ENCODE data around the gene STRIP1. TPM values are rescaled to one million over a fixed set of nuclear protein-coding genes. Genes with fewer than 3 reads are reported as not detected.

STRIP1 gene
- total and polyA plus RNA-seq, 2 donors: 20.8 to 21.6 TPM

DNA sequence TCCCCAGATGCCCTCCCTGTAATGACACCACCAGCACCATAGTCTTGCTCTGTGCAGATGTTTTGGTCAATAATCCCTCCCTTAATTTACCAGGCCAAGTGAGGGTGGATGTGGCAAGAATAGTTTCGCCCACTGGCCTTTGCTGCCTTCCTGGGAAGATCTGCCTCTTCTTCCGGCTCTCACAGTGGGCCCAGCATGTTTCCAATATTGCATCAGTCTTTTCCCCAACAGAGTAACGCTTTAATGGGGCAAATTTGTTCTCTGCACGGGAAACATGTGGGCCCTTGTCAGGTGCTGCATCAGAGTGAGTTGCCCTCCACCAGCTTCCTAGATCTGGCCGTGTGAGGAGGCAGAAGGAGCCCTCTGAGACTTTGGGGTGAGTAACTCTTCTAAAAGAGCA, 48.1 kb downstream of the STRIP1 start:
- 84% methylated on average over 5 of the region's 5 CpGs for WGBS
- no peak for DNase-seq (ENCODE audit: low read depth in 6 of 9, low spot score in 9 of 9)
- H3K4me3 ChIP-seq (ENCODE audit: low read length in 2 of 2): no peak overlapping the region
- H3K27me3 ChIP-seq (ENCODE audit: control insufficient read depth in 2 of 2, insufficient read depth in 1 of 2, low read length in 1 of 2): peaks cover 47 to 90% of the 10 kb centered on the region in 2 donors
- no peaks in the 10 kb centered on the region for H3K9me3 ChIP-seq (ENCODE audit: control insufficient read depth in 2 of 2, insufficient read depth in 1 of 2, low read length in 1 of 2)
- H3K36me3 ChIP-seq (ENCODE audit: control insufficient read depth in 2 of 2, insufficient read depth in 2 of 2, low read length in 1 of 2): no peaks in the 10 kb centered on the region
- peaks cover 0 to 15% of the 10 kb centered on the region in 2 donors for H3K4me1 ChIP-seq (ENCODE audit: control insufficient read depth in 2 of 2, insufficient read depth in 2 of 2, low read length in 2 of 2)
- H3K27ac ChIP-seq (ENCODE audit: low read depth in 1 of 2, low read length in 1 of 2): no peak overlapping the region

DNA sequence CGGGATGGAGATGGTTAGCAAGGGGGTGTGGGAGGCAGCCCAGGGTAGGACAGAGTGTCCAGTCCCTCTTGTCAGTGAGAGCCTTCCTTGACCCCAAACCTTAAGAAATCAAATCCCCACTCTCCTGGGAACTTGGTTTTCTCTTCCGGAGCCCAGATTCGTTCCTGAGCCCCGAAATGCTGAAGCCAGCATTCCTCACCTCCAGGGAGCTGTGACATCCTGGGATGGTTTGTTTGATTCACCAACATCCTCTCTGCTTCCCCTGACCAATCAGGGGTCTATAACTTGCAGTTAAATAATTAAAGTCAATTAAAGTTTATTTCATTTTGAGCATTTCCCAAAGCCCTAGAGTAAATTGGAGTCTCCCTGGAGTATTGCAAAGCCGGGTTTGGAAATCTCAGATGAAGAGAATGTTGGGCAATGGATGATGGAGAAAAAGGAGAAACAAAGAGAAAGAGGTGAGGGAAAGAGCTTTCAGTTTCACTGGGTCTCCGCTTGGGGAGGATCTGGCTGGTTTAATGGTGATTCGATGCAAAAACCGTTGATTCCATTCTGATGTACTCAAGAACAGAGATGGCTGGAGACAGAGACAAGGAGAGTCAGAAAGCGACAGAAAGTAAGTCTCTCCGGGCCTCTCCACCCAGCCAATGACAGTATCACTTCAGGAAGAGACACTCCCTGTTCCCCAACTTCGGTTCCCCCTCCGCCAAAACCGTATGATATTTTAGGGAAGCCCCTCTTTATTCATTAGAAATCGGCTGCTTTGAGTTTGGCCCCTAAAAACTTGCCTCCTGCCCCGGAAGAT, 48.8 kb downstream of the STRIP1 start:
- H3K36me3 ChIP-seq (ENCODE audit: control insufficient read depth in 2 of 2, insufficient read depth in 2 of 2, low read length in 1 of 2): no peaks in the 10 kb centered on the region
- peaks cover 0 to 15% of the 10 kb centered on the region in 2 donors for H3K4me1 ChIP-seq (ENCODE audit: control insufficient read depth in 2 of 2, insufficient read depth in 2 of 2, low read length in 2 of 2)
- WGBS: 9% methylated on average over 15 of the region's 15 CpGs
- H3K27me3 ChIP-seq (ENCODE audit: control insufficient read depth in 2 of 2, insufficient read depth in 1 of 2, low read length in 1 of 2): peaks cover 50 to 92% of the 10 kb centered on the region in 2 donors
- DNase-seq (ENCODE audit: low read depth in 6 of 9, low spot score in 9 of 9): peak in 1 of 9 donors; percentile 10
- H3K9me3 ChIP-seq (ENCODE audit: control insufficient read depth in 2 of 2, insufficient read depth in 1 of 2, low read length in 1 of 2): no peaks in the 10 kb centered on the region
- no peak overlapping the region for H3K27ac ChIP-seq (ENCODE audit: low read depth in 1 of 2, low read length in 1 of 2)
- H3K4me3 ChIP-seq (ENCODE audit: low read length in 2 of 2): peak overlapping the region; percentile 4 to 16

DNA sequence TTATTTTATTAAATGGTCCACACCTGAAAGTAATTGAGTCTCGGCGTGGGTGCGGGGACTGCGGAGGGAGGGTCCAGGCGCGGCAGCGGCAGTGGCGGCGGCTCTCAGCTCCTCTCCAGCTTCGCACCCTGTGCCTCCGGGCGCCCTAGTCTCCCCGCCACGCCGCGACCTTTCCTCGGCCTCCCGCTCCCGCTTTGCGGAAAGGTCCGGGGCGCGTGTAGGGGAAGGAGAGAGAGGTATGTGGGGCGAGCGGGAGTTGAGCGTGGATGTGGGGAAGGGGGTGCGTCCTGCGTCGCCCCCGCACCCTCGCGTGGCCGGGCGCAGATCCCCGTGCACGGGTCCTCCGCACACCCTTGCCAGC, 49.4 kb downstream of the STRIP1 start:
- no peaks in the 10 kb centered on the region for H3K9me3 ChIP-seq (ENCODE audit: control insufficient read depth in 2 of 2, insufficient read depth in 1 of 2, low read length in 1 of 2)
- peaks cover 0 to 15% of the 10 kb centered on the region in 2 donors for H3K4me1 ChIP-seq (ENCODE audit: control insufficient read depth in 2 of 2, insufficient read depth in 2 of 2, low read length in 2 of 2)
- H3K4me3 ChIP-seq (ENCODE audit: low read length in 2 of 2): peak overlapping the region; percentile 4 to 16
- DNase-seq (ENCODE audit: low read depth in 6 of 9, low spot score in 9 of 9): no peak
- peaks cover 50 to 92% of the 10 kb centered on the region in 2 donors for H3K27me3 ChIP-seq (ENCODE audit: control insufficient read depth in 2 of 2, insufficient read depth in 1 of 2, low read length in 1 of 2)
- WGBS: 3% methylated on average over 37 of the region's 37 CpGs
- H3K27ac ChIP-seq (ENCODE audit: low read depth in 1 of 2, low read length in 1 of 2): no peak overlapping the region
- H3K36me3 ChIP-seq (ENCODE audit: control insufficient read depth in 2 of 2, insufficient read depth in 2 of 2, low read length in 1 of 2): no peaks in the 10 kb centered on the region

DNA sequence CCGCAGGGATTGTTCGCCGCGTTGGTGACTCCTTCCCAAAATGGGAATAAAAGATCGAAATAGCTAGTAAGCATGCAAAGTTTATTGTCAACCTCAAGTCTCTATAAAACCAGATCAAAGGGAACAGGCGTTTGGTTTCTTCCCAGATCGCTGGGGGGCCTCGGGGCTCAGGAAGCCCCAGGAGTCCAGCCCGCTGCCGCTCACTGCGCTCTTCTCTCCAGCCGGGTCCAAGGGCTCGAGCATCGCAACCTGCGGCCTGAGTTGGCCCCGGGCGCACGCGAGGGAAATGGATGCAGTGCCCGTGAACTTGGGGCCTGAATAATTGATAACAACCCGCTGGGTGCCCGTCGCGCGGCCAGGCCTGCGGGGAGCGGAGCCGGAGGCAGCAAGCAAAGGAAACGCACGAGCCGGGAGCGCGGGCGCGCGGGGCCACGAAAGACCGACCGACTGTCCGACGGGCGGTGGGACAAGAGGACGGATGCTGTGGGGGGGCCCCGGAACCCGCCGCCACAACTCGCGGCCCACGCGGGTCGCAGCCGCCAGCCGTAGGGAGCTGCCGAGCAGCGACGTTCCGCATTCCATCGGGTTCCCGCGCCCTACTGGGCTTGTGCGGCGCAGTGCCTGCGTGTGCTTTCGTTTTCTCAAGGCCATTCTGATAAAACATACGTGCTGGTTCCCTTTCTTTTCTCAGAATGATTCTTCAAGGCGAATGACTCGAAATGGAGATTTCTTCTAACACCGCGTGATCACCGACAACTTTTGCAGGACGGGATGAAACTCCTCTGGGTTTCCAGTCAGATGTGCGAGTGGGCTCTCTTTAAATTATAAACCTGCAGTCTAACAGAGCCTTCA, 50.0 kb downstream of the STRIP1 start:
- no peak overlapping the region for H3K27ac ChIP-seq (ENCODE audit: low read depth in 1 of 2, low read length in 1 of 2)
- WGBS: 2% methylated on average over 72 of the region's 72 CpGs
- peak overlapping the region; percentile 16 to 43 for H3K4me3 ChIP-seq (ENCODE audit: low read length in 2 of 2)
- no peaks in the 10 kb centered on the region for H3K9me3 ChIP-seq (ENCODE audit: control insufficient read depth in 2 of 2, insufficient read depth in 1 of 2, low read length in 1 of 2)
- no peaks in the 10 kb centered on the region for H3K36me3 ChIP-seq (ENCODE audit: control insufficient read depth in 2 of 2, insufficient read depth in 2 of 2, low read length in 1 of 2)
- peak in 2 of 9 donors; percentile 17 to 40 for DNase-seq (ENCODE audit: low read depth in 6 of 9, low spot score in 9 of 9)
- peaks cover 0 to 15% of the 10 kb centered on the region in 2 donors for H3K4me1 ChIP-seq (ENCODE audit: control insufficient read depth in 2 of 2, insufficient read depth in 2 of 2, low read length in 2 of 2)
- H3K27me3 ChIP-seq (ENCODE audit: control insufficient read depth in 2 of 2, insufficient read depth in 1 of 2, low read length in 1 of 2): peaks cover 48 to 94% of the 10 kb centered on the region in 2 donors

DNA sequence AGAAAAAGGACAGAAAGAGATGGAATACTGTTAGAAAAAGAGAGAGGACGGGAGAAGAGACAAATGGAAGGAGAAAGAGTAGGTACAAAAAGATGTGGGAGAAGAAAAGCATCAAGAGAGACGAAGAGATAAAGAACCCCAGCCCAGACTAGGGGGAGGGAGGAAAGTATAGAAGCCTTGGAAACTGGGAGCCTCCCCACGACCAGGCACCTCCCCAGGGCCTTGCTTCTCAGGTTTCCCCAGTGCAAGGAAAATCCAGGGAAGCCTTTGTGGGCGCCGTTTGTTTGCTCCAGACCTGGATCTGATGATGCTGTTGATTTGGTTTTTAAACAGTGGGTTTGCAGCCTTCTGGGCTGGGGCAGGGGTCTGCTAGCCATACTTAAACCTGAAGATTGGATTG, 51.2 kb downstream of the STRIP1 start:
- Histone ChIP-seq H3K4me1 (ENCODE audit: control insufficient read depth in 2 of 2, insufficient read depth in 2 of 2, low read length in 2 of 2) (peaks cover 0 to 15% of the 10 kb centered on the region in 2 donors), H3K4me3 (ENCODE audit: low read length in 2 of 2) (no peak overlapping the region), H3K27me3 (ENCODE audit: control insufficient read depth in 2 of 2, insufficient read depth in 1 of 2, low read length in 1 of 2) (peaks cover 48 to 96% of the 10 kb centered on the region in 2 donors), H3K27ac (ENCODE audit: low read depth in 1 of 2, low read length in 1 of 2) (no peak overlapping the region), H3K36me3 (ENCODE audit: control insufficient read depth in 2 of 2, insufficient read depth in 2 of 2, low read length in 1 of 2) (no peaks in the 10 kb centered on the region), H3K9me3 (ENCODE audit: control insufficient read depth in 2 of 2, insufficient read depth in 1 of 2, low read length in 1 of 2) (no peaks in the 10 kb centered on the region)
- no peak for DNase-seq (ENCODE audit: low read depth in 6 of 9, low spot score in 9 of 9)
- WGBS: 91% methylated on average over 5 of the region's 5 CpGs

DNA sequence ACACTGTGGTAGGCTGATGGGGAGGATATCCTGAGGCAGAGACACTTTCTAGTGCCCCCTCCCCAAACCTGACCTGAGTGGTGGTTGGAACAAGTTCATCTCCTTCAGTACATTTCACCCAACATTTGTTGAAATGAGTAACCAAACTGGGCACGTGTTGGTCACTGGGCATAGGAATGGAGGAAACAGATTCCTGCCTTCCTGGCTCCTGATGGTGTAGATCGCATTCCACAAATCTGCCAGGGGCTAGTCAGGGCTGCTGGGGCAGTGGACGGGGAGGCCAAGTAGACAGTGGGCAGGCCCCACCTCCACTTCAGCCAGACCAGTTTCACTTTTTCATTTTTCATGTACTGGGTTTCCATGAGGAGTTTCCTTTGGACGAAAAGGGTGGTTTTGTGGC, 52.5 kb downstream of the STRIP1 start:
- DNase-seq (ENCODE audit: low read depth in 6 of 9, low spot score in 9 of 9): no peak
- Histone ChIP-seq H3K27ac (ENCODE audit: low read depth in 1 of 2, low read length in 1 of 2) (no peak overlapping the region), H3K4me1 (ENCODE audit: control insufficient read depth in 2 of 2, insufficient read depth in 2 of 2, low read length in 2 of 2) (peaks cover 0 to 15% of the 10 kb centered on the region in 2 donors), H3K4me3 (ENCODE audit: low read length in 2 of 2) (no peak overlapping the region), H3K36me3 (ENCODE audit: control insufficient read depth in 2 of 2, insufficient read depth in 2 of 2, low read length in 1 of 2) (no peaks in the 10 kb centered on the region), H3K27me3 (ENCODE audit: control insufficient read depth in 2 of 2, insufficient read depth in 1 of 2, low read length in 1 of 2) (peaks cover 42 to 91% of the 10 kb centered on the region in 2 donors), H3K9me3 (ENCODE audit: control insufficient read depth in 2 of 2, insufficient read depth in 1 of 2, low read length in 1 of 2) (no peaks in the 10 kb centered on the region)
- WGBS: 90% methylated on average over 4 of the region's 4 CpGs

DNA sequence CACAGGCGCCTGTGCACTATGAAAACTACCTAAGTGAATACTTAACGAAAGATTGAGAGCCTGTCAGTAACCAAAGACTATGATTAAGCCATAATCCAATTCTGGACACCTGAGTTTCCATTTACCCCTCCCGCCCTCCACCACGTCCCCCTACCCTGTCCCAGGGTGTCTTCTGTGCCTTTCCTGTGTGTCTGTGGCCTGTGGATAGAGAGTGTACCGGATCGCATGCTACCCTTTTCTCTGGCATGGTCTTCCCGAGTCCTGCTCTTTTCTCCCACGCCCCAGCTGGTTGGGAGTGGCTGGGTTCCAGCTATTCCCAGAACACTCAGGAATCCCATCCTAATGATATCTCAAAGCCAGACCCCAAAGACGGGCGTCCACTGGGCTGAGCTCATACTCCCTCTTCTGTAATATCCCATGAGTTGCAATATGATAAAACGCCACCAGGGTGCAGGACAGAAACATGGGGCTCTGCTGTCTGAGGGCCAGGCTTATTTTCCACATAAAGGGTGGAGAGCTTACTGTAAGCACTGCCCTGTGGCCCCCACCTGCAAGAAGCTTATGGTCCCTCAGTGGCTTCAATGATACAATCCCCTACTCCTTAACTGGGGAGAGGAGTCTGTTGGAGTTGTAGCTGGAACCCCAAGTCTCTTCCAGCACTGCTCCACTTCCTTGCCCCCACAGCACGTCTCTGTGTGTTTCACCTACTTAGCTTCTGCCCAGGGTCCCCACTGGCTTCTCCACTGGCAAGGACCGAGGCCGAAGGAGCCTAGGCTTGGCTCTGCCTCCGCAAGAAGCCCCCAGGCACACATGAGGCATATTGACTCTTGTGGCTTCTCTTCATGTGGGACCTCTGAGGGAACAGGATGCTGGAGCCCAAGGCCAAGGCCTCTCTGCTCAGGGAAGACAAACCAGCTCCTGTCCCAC, 53.7 kb downstream of the STRIP1 start:
- Histone ChIP-seq H3K27ac (ENCODE audit: low read depth in 1 of 2, low read length in 1 of 2) (no peak overlapping the region), H3K36me3 (ENCODE audit: control insufficient read depth in 2 of 2, insufficient read depth in 2 of 2, low read length in 1 of 2) (no peaks in the 10 kb centered on the region), H3K9me3 (ENCODE audit: control insufficient read depth in 2 of 2, insufficient read depth in 1 of 2, low read length in 1 of 2) (no peaks in the 10 kb centered on the region), H3K27me3 (ENCODE audit: control insufficient read depth in 2 of 2, insufficient read depth in 1 of 2, low read length in 1 of 2) (peaks cover 34 to 86% of the 10 kb centered on the region in 2 donors), H3K4me3 (ENCODE audit: low read length in 2 of 2) (no peak overlapping the region), H3K4me1 (ENCODE audit: control insufficient read depth in 2 of 2, insufficient read depth in 2 of 2, low read length in 2 of 2) (peaks cover 0 to 15% of the 10 kb centered on the region in 2 donors)
- WGBS: 63% methylated on average over 15 of the region's 15 CpGs
- peak in 6 of 9 donors; percentile 13 to 57 (median 31) for DNase-seq (ENCODE audit: low read depth in 6 of 9, low spot score in 9 of 9)

DNA sequence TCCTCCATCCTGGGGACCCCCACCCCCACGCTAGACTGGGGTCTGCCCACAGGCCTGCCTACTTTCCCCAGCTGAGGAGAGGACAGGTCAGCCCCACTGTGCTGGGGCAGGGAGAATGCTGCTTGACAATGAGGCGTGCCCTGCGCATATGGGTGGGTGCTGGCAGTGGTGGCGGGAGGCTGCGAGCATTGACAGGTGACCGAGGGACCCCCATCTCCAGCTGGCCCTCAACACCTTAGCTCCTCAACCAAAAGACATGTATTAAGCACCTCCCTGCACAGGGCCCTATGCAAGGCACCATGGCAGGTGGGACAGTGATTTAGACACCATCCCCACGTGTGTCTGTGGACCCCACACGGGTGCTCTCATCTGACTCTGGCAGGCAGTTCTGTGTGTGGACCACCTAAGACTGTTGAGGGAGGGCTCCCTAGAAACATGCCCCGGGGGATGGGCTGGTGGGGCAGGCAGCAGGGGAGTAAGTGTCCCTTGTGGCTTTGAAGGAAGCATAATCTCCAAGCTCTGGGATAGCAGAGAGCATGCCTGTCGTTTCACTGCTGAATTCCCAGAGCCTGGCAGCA, 54.4 kb downstream of the STRIP1 start:
- H3K36me3 ChIP-seq (ENCODE audit: control insufficient read depth in 2 of 2, insufficient read depth in 2 of 2, low read length in 1 of 2): no peaks in the 10 kb centered on the region
- peaks cover 0 to 9% of the 10 kb centered on the region in 2 donors for H3K4me1 ChIP-seq (ENCODE audit: control insufficient read depth in 2 of 2, insufficient read depth in 2 of 2, low read length in 2 of 2)
- no peak overlapping the region for H3K4me3 ChIP-seq (ENCODE audit: low read length in 2 of 2)
- DNase-seq (ENCODE audit: low read depth in 6 of 9, low spot score in 9 of 9): no peak
- H3K9me3 ChIP-seq (ENCODE audit: control insufficient read depth in 2 of 2, insufficient read depth in 1 of 2, low read length in 1 of 2): no peaks in the 10 kb centered on the region
- no peak overlapping the region for H3K27ac ChIP-seq (ENCODE audit: low read depth in 1 of 2, low read length in 1 of 2)
- peaks cover 33 to 84% of the 10 kb centered on the region in 2 donors for H3K27me3 ChIP-seq (ENCODE audit: control insufficient read depth in 2 of 2, insufficient read depth in 1 of 2, low read length in 1 of 2)
- 89% methylated on average over 10 of the region's 10 CpGs for WGBS

Measured in thymus (tissue), 11 donors.